ENCODE results near the gene PPP2R2C. TPM values are rescaled to one million over a fixed set of nuclear protein-coding genes. Genes with fewer than 3 reads are reported as not detected.

PPP2R2C gene
- total RNA-seq, 1 experiment from 2014 or later, result 32.9 TPM

GRCh38 chr4:6396696-6397236, 75.6 kb downstream of the PPP2R2C start:
- no peaks in the 10 kb centered on the region for H3K79me2 ChIP-seq (ENCODE audit: insufficient read depth, low read length)
- RAD21 ChIA-PET (ENCODE audit: low non-redundant PET in 1 of 2, low total read pairs in 2 of 2, uncharacterized antibody in 2 of 2, unreplicated experiment in 2 of 2), result no interaction called here
- no peak overlapping the region for H2AFZ ChIP-seq (ENCODE audit: low read depth, low read length, poor library complexity, severe bottlenecking)
- CTCF ChIA-PET, result no interaction called here
- H3K9ac ChIP-seq (ENCODE audit: low read length), result no peak overlapping the region
- H4K20me1 ChIP-seq (ENCODE audit: insufficient read depth), result no peaks in the 10 kb centered on the region
- H3K4me2 ChIP-seq (ENCODE audit: low read length), result no peak overlapping the region
- DNase-seq (ENCODE audit: low read depth, low spot score), result no peak
- H3K4me1 ChIP-seq (ENCODE audit: control insufficient read depth in 1 of 2, insufficient read depth in 2 of 2, low read length in 2 of 2), result peaks cover 4 to 24% of the 10 kb centered on the region in 2 experiments
- no peaks in the 10 kb centered on the region; the same call in 1 of the 2 replicates for H3K27me3 ChIP-seq (ENCODE audit: insufficient read depth, low read length)
- ATAC-seq, result no peak
- no peaks in the 10 kb centered on the region for H3K9me2 ChIP-seq (ENCODE audit: insufficient read depth)
- no peak overlapping the region for H3K4me3 ChIP-seq (replicated peaks in 1 of 2; ENCODE audit: low read depth in 1 of 2, low read length in 2 of 2)
- H3K9me3 ChIP-seq (ENCODE audit: control insufficient read depth in 1 of 2, insufficient read depth in 1 of 2, low read depth in 1 of 2, low read length in 2 of 2), result no peaks in the 10 kb centered on the region
- H3K36me3 ChIP-seq (ENCODE audit: control insufficient read depth in 1 of 2, insufficient read depth in 2 of 2, low read length in 2 of 2), result no peaks in the 10 kb centered on the region
- BruUV-seq (replicated peaks), result no TSS peak
- H3K27ac ChIP-seq (ENCODE audit: low read depth, low read length), result no peak overlapping the region
- intact Hi-C loops (cut with micrococcal nuclease), result no loop called here
- TF ChIP-seq RAD21 (IDR thresholded peaks at IDR 0.05; ENCODE audit: low read depth), result no peak
- no peak for TF ChIP-seq SRF (IDR thresholded peaks at IDR 0.05; ENCODE audit: low read depth)
- no peak for TF ChIP-seq REST (IDR thresholded peaks at IDR 0.05; ENCODE audit: low read depth)
- POLR2A ChIA-PET, result no interaction called here

- ATAC-seq, result no peak
Measured at GRCh38 chr4:6395466-6396228, 76.8 kb downstream of the PPP2R2C start.

More at GRCh38 chr4:6395466-6396228, 76.8 kb downstream of the PPP2R2C start:
- intact Hi-C loops (cut with micrococcal nuclease), result no loop called here
- Histone ChIP-seq H3K36me3 (ENCODE audit: control insufficient read depth in 1 of 2, insufficient read depth in 2 of 2, low read length in 2 of 2) (no peaks in the 10 kb centered on the region), H3K4me3 (replicated peaks in 1 of 2; ENCODE audit: low read depth in 1 of 2, low read length in 2 of 2) (no peak overlapping the region), H3K27ac (ENCODE audit: low read depth, low read length) (no peak overlapping the region), H3K4me1 (ENCODE audit: control insufficient read depth in 1 of 2, insufficient read depth in 2 of 2, low read length in 2 of 2) (peaks cover 15 to 35% of the 10 kb centered on the region in 2 experiments), H2AFZ (ENCODE audit: low read depth, low read length, poor library complexity, severe bottlenecking) (no peak overlapping the region), H3K9me3 (ENCODE audit: control insufficient read depth in 1 of 2, insufficient read depth in 1 of 2, low read depth in 1 of 2, low read length in 2 of 2) (no peaks in the 10 kb centered on the region), H3K4me2 (ENCODE audit: low read length) (no peak overlapping the region), H4K20me1 (ENCODE audit: insufficient read depth) (no peaks in the 10 kb centered on the region), H3K27me3 (ENCODE audit: insufficient read depth, low read length) (no peaks in the 10 kb centered on the region; the same call in 1 of the 2 replicates), H3K9me2 (ENCODE audit: insufficient read depth) (no peaks in the 10 kb centered on the region), H3K9ac (ENCODE audit: low read length) (no peak overlapping the region), H3K79me2 (ENCODE audit: insufficient read depth, low read length) (no peaks in the 10 kb centered on the region)
- ChIA-PET CTCF (no interaction called here), RAD21 (ENCODE audit: low non-redundant PET in 1 of 2, low total read pairs in 2 of 2, uncharacterized antibody in 2 of 2, unreplicated experiment in 2 of 2) (no interaction called here), POLR2A (no interaction called here)
- no peak for DNase-seq (ENCODE audit: low read depth, low spot score)
- TF ChIP-seq CEBPB (IDR thresholded peaks at IDR 0.05; ENCODE audit: low read depth) (no peak), SIN3A (IDR thresholded peaks at IDR 0.05; ENCODE audit: low read depth) (no peak)
- no TSS peak for BruUV-seq (replicated peaks)

Data from HCT116 (cell line).